Measurements from ENCODE around the gene KRT1. TPM values are rescaled to one million over a fixed set of nuclear protein-coding genes. Genes with fewer than 3 reads are reported as not detected.

The KRT1 gene
- polyA plus RNA-seq, 1 donor, result 0.51 TPM

- H3K27ac ChIP-seq (ENCODE audit: low read length), result no peak overlapping the region
- H3K9me3 ChIP-seq (ENCODE audit: control insufficient read depth, low read depth, low read length), result peaks cover 3% of the 10 kb centered on the region
- DNase-seq, result no peak
- peaks cover 6% of the 10 kb centered on the region for H3K27me3 ChIP-seq (ENCODE audit: control insufficient read depth, insufficient read depth, low read length)
- H3K36me3 ChIP-seq (ENCODE audit: control insufficient read depth, insufficient read depth, low read length), result no peaks in the 10 kb centered on the region
- H3K4me1 ChIP-seq (ENCODE audit: control insufficient read depth, insufficient read depth, low read length), result peaks cover 22% of the 10 kb centered on the region
- WGBS (ENCODE audit: insufficient coverage, low lambda C conversion rate), result no CpG with 5 or more reads among the region's 10 CpGs
- H3K4me3 ChIP-seq (ENCODE audit: low read length), result no peak overlapping the region
Observed at GRCh38 chr12:52643233-52644077, 36.8 kb downstream of the KRT1 start.

GRCh38 chr12:52641468-52641867 lies 38.7 kb downstream of the KRT1 start:
- no CpG with 5 or more reads among the region's 4 CpGs for WGBS (ENCODE audit: insufficient coverage, low lambda C conversion rate)
- DNase-seq, result no peak

GRCh38 chr12:52637299-52637698 lies 42.9 kb downstream of the KRT1 start:
- WGBS (ENCODE audit: insufficient coverage, low lambda C conversion rate), result no CpG with 5 or more reads among the region's 4 CpGs
- H3K9me3 ChIP-seq (ENCODE audit: control insufficient read depth, low read depth, low read length), result no peaks in the 10 kb centered on the region
- H3K4me1 ChIP-seq (ENCODE audit: control insufficient read depth, insufficient read depth, low read length), result no peaks in the 10 kb centered on the region
- no peak for DNase-seq
- peaks cover 13% of the 10 kb centered on the region for H3K27me3 ChIP-seq (ENCODE audit: control insufficient read depth, insufficient read depth, low read length)
- H3K4me3 ChIP-seq (ENCODE audit: low read length), result no peak overlapping the region
- H3K36me3 ChIP-seq (ENCODE audit: control insufficient read depth, insufficient read depth, low read length), result no peaks in the 10 kb centered on the region
- H3K27ac ChIP-seq (ENCODE audit: low read length), result no peak overlapping the region

More at GRCh38 chr12:52641468-52641867, 38.7 kb downstream of the KRT1 start:
- Histone ChIP-seq H3K9me3 (ENCODE audit: control insufficient read depth, low read depth, low read length) (peaks cover 3% of the 10 kb centered on the region), H3K27ac (ENCODE audit: low read length) (no peak overlapping the region), H3K4me3 (ENCODE audit: low read length) (no peak overlapping the region), H3K27me3 (ENCODE audit: control insufficient read depth, insufficient read depth, low read length) (peaks cover 6% of the 10 kb centered on the region), H3K36me3 (ENCODE audit: control insufficient read depth, insufficient read depth, low read length) (no peaks in the 10 kb centered on the region), H3K4me1 (ENCODE audit: control insufficient read depth, insufficient read depth, low read length) (peaks cover 17% of the 10 kb centered on the region)

GRCh38 chr12:52636592-52637258 lies 43.5 kb downstream of the KRT1 start:
- no peaks in the 10 kb centered on the region for H3K36me3 ChIP-seq (ENCODE audit: control insufficient read depth, insufficient read depth, low read length)
- no CpG with 5 or more reads among the region's 5 CpGs for WGBS (ENCODE audit: insufficient coverage, low lambda C conversion rate)
- H3K4me1 ChIP-seq (ENCODE audit: control insufficient read depth, insufficient read depth, low read length), result no peaks in the 10 kb centered on the region
- H3K4me3 ChIP-seq (ENCODE audit: low read length), result no peak overlapping the region
- no peak overlapping the region for H3K27ac ChIP-seq (ENCODE audit: low read length)
- peaks cover 9% of the 10 kb centered on the region for H3K27me3 ChIP-seq (ENCODE audit: control insufficient read depth, insufficient read depth, low read length)
- DNase-seq, result no peak
- H3K9me3 ChIP-seq (ENCODE audit: control insufficient read depth, low read depth, low read length), result no peaks in the 10 kb centered on the region

GRCh38 chr12:52636189-52636588 lies 44.0 kb downstream of the KRT1 start:
- H3K4me3 ChIP-seq (ENCODE audit: low read length), result no peak overlapping the region
- H3K9me3 ChIP-seq (ENCODE audit: control insufficient read depth, low read depth, low read length), result no peaks in the 10 kb centered on the region
- no peak for DNase-seq
- no CpG with 5 or more reads among the region's 6 CpGs for WGBS (ENCODE audit: insufficient coverage, low lambda C conversion rate)
- no peaks in the 10 kb centered on the region for H3K4me1 ChIP-seq (ENCODE audit: control insufficient read depth, insufficient read depth, low read length)
- no peak overlapping the region for H3K27ac ChIP-seq (ENCODE audit: low read length)
- no peaks in the 10 kb centered on the region for H3K36me3 ChIP-seq (ENCODE audit: control insufficient read depth, insufficient read depth, low read length)
- peaks cover 9% of the 10 kb centered on the region for H3K27me3 ChIP-seq (ENCODE audit: control insufficient read depth, insufficient read depth, low read length)

GRCh38 chr12:52634266-52635056 lies 45.7 kb downstream of the KRT1 start:
- WGBS (ENCODE audit: insufficient coverage, low lambda C conversion rate), result no CpG with 5 or more reads among the region's 7 CpGs
- H3K36me3 ChIP-seq (ENCODE audit: control insufficient read depth, insufficient read depth, low read length), result no peaks in the 10 kb centered on the region
- no peak overlapping the region for H3K27ac ChIP-seq (ENCODE audit: low read length)
- H3K9me3 ChIP-seq (ENCODE audit: control insufficient read depth, low read depth, low read length), result no peaks in the 10 kb centered on the region
- H3K27me3 ChIP-seq (ENCODE audit: control insufficient read depth, insufficient read depth, low read length), result peaks cover 9% of the 10 kb centered on the region
- no peak for DNase-seq
- no peaks in the 10 kb centered on the region for H3K4me1 ChIP-seq (ENCODE audit: control insufficient read depth, insufficient read depth, low read length)
- H3K4me3 ChIP-seq (ENCODE audit: low read length), result no peak overlapping the region

GRCh38 chr12:52633383-52633782 lies 46.8 kb downstream of the KRT1 start:
- WGBS (ENCODE audit: insufficient coverage, low lambda C conversion rate), result no CpG with 5 or more reads among the region's 4 CpGs

GRCh38 chr12:52632656-52633055 lies 47.6 kb downstream of the KRT1 start:
- Histone ChIP-seq H3K27ac (ENCODE audit: low read length) (no peak overlapping the region), H3K9me3 (ENCODE audit: control insufficient read depth, low read depth, low read length) (no peaks in the 10 kb centered on the region), H3K27me3 (ENCODE audit: control insufficient read depth, insufficient read depth, low read length) (peaks cover 8% of the 10 kb centered on the region), H3K36me3 (ENCODE audit: control insufficient read depth, insufficient read depth, low read length) (no peaks in the 10 kb centered on the region), H3K4me3 (ENCODE audit: low read length) (no peak overlapping the region), H3K4me1 (ENCODE audit: control insufficient read depth, insufficient read depth, low read length) (no peaks in the 10 kb centered on the region)
- no CpG with 5 or more reads among the region's 4 CpGs for WGBS (ENCODE audit: insufficient coverage, low lambda C conversion rate)
- no peak for DNase-seq

More at GRCh38 chr12:52633383-52633782, 46.8 kb downstream of the KRT1 start:
- Histone ChIP-seq H3K36me3 (ENCODE audit: control insufficient read depth, insufficient read depth, low read length) (no peaks in the 10 kb centered on the region), H3K4me1 (ENCODE audit: control insufficient read depth, insufficient read depth, low read length) (no peaks in the 10 kb centered on the region), H3K27me3 (ENCODE audit: control insufficient read depth, insufficient read depth, low read length) (peaks cover 8% of the 10 kb centered on the region), H3K4me3 (ENCODE audit: low read length) (no peak overlapping the region), H3K9me3 (ENCODE audit: control insufficient read depth, low read depth, low read length) (no peaks in the 10 kb centered on the region), H3K27ac (ENCODE audit: low read length) (no peak overlapping the region)
- no peak for DNase-seq

GRCh38 chr12:52631676-52632459 lies 48.3 kb downstream of the KRT1 start:
- Histone ChIP-seq H3K36me3 (ENCODE audit: control insufficient read depth, insufficient read depth, low read length) (no peaks in the 10 kb centered on the region), H3K9me3 (ENCODE audit: control insufficient read depth, low read depth, low read length) (no peaks in the 10 kb centered on the region), H3K4me3 (ENCODE audit: low read length) (no peak overlapping the region), H3K27ac (ENCODE audit: low read length) (no peak overlapping the region), H3K27me3 (ENCODE audit: control insufficient read depth, insufficient read depth, low read length) (peaks cover 8% of the 10 kb centered on the region), H3K4me1 (ENCODE audit: control insufficient read depth, insufficient read depth, low read length) (no peaks in the 10 kb centered on the region)
- no CpG with 5 or more reads among the region's 6 CpGs for WGBS (ENCODE audit: insufficient coverage, low lambda C conversion rate)
- no peak for DNase-seq
